Activated CD4-positive, alpha-beta T cell treated with anti-CD3 and anti-CD28 coated beads for 24 hours (primary cell): ENCODE data around the gene LCAT.
"Not testable (repeated sequence)": the region's sequence is repeated elsewhere in the genome, so short reads cannot be mapped to it uniquely, and the experiment has no call there.

Experiments used
- DNase-seq, 2 donors: peaks; one replicate each; pipeline ENCODE4 v3.0.0-alpha.2; 2020; ENCODE audit warnings: low read depth in 2 of 2

LCAT gene

DNA sequence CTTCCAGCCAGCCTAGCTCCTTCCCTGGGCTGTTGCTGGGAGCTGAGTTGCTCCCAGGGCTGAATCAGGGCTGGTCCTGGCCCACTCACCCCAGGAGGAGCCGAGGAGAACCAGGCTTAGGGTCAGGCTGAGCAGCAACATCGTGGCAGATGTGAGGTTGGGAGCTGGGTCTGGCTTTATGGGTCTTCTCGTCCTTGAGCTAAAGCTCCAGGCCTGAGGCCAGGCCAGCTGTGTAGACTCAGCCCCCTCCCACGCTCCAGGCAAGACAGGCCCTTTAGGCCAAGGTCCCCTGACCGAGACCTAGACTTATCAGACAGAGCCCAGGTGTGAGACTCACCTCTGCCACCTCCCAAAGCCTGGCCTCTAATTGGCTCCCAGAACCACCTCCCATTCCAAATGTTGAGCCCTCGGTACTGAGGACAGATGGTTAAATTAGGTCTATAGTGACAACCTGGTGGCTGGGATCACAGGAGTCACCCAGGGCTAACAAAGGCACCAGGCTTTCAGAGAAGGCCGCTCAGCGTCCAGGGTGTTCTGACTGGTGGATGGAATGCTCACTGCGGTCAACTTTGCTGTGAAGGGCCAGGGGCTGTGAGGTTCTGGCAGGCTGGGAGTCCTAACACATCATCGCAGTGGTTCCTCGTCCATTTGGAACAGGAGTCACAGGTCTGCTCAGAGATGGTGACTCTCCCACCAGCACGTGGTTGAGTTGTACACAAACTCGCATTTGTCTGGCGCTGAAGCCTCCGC is 12.0 kb downstream of the LCAT start, which contains the start of gene CTRL:
TSS of gene CTRL (minus strand) at position 151 of the 750 bp plus-strand sequence. CDS start at position 141, 10 bp downstream.
- no peak for DNase-seq

DNA sequence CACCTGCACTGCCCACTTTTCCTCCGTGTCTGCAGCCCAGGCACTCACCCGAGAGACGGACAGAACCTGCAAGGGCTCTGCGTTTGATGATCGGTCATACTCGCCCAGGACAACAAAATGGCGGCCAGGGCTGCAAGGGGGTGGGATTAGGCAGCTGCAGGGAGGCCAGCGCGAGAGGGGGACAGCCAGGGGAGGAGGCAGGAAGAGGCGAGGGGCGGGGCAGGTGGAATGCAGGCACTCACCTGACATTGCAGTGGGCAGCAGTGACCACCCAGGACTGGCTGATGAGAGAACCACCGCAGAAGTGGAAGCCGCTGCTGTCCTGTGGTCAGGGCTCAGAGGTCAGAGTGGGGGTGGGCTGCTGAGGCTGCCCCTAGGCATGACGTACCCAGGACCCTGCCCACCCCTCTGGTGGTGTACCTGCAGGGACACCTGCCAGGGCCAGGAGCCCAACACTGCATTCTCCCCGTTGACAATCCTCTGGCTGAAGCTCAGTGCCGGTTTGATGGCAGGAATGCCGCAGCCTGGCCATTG is 13.2 kb downstream of the LCAT start:
- DNase-seq, result no peak

DNA sequence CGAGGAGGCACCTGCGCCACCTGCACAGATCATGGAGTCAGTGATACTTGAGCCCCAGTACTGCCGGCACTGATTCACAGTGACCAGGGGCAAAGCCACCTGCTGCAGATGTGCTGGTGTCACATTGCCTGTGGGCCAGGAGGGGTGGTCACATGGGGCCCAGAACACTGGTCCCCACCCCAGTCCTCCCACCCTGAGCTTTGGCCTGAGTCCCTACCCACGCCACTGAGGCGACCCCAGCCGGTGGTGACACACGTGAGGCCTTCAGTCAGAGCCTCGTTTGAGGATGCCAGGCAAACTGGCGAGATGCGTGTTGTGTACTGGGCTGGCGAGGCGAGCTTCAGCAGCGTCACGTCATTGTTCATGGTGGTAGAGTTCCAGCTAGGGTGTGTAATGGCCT is 13.7 kb downstream of the LCAT start:
- no peak for DNase-seq

DNA sequence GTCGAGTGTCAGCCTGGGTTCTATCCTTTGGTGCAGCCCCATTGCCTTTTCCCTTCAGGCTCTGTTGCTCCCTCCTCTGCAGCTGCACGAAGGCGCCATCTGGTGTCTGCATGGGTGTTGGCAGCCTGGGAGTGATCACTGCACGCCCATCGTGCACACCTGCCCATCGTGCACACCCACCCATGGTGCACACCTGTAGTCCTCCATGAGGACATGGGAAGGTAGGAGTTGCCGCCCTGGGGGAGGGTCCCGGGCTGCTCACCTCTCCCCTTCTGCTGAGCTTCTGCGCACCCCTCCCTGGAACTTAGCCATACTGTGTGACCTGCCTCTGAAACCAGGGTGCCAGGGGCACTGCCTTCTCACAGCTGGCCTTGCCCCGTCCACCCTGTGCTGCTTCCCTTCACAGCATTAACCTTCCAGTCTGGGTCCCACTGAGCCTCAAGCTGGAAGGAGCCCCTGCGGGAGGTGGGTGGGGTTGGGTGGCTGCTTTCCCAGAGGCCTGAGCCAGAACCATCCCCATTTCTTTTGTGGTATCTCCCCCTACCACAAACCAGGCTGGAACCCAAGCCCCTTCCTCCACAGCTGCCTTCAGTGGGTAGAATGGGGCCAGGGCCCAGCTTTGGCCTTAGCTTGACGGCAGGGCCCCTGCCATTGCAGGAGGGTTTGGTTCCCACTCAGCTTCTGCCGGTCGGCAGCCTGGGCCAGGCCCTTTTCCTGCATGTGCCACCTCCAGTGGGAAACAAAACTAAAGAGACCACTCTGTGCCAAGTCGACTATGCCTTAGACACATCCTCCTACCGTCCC is 15.2 kb downstream of the LCAT start:
- peak; percentile 64 to 69 for DNase-seq

DNA sequence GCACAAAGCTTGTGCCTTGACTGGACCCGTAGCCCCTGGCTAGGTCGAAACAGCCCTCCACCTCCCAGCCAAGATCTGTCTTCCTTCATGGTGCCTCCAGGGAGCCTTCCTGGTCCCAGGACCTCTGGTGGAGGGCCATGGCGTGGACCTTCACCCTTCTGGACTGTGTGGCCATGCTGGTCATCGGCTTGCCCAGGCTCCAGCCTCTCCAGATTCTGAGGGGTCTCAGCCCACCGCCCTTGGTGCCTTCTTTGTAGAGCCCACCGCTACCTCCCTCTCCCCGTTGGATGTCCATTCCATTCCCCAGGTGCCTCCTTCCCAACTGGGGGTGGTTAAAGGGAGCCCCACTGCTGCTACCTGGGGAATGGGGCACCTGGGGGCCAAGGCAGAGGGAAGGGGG is 15.8 kb downstream of the LCAT start:
- DNase-seq, result no peak

DNA sequence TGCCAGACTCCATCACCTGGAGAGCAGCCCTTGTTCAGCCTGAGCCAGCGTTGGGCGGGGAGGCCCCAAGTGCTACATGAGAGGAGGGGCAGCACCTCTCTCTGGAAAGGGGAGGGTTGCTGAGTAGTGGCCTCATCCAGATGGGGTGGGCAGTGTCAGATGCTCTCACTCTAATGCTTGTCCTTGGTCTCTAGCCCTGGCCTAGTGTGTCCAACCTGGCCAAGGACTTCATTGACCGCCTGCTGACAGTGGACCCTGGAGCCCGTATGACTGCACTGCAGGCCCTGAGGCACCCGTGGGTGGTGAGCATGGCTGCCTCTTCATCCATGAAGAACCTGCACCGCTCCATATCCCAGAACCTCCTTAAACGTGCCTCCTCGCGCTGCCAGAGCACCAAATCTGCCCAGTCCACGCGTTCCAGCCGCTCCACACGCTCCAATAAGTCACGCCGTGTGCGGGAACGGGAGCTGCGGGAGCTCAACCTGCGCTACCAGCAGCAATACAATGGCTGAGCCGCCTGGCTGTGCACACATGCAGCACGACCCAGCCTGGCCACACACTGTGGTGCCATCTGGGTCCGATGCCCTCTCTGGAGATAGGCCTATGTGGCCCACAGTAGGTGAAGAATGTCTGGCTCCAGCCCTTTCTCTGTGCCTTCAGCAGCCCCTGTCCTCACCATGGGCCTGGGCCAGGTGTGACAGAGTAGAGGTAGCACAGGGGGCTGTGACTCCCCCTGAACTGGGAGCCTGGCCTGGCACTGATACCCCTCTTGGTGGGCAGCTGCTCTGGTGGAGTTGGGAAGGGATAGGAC is 16.6 kb downstream of the LCAT start:
- DNase-seq, result no peak

DNA sequence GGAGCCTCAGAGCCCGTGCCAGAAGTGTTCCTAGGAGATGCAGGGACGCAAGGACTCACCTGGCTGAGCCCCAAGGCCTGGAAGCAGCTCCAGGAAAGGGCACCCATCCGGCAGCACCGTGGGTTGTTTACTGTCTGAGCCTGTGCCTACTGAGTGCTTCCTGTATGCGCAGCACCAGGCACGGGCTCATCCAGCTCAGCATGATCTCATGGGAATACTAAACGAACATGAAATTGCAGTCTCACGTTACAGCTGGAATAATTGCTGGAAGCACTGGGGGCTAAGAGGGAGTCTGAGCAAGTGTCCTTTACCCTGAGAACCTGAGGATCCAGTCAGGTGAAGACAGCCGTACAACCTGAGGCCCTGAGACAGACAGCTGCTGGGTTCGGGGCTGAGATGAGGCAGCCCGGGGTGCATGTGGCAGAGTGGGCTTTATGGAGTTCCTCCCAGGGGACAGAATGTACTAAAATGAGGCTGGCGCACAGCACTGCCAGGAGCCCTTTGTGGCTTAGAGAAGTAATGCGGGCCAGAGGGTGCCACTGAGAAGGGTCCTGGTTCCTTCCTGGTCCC is 17.7 kb downstream of the LCAT start:
- DNase-seq, result no peak

DNA sequence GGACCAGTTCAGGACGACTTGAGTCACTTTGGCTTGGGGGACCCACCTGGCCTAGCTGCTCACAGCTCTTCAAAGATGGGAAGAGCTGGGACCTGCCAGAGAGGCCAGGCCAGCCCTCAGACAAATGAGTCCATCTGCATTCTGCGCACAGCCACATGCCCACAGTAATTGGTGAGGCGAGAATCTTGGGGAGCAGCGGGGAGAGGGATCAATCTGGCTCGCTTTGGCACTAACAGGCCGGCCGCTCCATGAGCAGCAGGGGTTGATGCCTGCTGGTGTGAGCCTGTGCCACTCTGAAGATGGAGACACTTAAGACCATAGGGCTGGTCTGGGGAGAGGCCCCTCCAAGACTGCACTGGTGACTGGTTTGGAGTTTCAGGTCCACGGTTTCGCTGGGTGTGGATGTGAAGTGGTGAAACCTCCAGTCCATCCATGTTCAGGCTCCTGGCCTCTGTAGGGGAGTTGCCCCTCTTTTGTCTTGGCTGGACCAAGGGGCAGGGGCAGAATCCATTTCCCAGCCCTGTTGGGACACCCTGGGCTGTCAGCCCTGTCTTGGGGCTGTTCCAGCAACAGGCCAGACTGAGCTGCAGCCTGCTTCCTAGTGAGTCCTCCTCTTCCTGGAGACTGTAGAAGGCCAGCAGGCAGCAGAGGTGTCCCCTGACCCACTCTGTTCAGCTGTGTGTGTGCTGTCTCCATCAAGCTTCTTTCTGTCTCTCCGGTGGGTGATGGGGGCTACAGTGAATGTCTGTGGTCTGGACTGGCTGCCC is 19.6 kb downstream of the LCAT start:
- DNase-seq, result no peak

DNA sequence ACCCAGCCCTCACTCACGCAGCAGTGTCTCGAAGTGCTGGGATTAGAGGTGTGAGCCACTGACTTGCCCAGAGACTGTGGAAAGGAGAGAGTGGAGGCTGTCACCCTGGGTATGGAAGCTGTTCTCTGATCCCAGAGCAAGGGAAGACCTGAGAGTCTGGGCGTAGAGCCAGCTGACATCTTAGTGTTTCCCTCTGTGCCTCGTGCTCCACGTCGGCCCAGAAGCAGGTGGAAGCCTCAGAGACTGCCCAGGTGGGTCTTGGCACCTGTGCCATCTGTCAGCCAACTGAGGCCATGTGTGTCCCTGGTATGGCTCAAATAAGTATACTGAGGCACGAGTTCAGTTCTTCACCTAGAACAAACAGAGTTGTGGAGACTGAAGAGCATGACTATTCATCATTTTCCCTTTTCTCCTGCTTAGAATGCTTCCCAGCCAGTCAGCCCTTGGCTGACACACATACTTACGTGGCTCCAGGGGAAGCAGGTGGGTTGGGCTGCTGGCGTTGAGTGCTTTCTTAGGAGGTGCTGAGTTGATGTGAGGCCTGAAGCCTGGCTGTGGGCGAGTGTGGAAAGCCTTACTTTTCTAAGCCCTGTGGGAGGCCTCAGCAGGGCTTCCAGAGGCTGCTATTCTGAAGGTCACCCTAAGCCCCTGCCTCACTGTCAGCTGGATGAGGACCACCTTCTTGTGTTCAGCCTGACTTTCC is 20.4 kb downstream of the LCAT start:
- no peak for DNase-seq

DNA sequence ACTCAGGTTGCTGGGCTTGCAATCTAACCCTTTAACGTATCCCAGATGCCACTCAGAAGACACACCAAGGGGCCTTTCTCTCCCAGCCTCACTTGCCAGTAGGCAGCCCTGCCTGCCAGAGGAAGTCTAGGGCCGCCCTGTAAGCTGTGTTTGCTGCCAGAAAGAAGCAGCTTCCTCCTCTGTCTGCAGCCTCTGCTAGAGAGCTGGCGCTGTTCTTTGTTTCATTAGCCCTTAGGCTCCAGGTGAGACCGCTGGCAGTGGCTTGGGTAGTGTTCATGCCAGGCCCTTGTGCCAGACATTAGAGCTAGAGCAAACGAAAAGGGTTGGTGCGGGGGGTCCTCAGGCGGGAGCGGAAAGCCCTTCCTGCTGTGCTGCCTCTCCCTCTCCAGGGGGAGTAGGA is 21.2 kb downstream of the LCAT start:
- no peak for DNase-seq

DNA sequence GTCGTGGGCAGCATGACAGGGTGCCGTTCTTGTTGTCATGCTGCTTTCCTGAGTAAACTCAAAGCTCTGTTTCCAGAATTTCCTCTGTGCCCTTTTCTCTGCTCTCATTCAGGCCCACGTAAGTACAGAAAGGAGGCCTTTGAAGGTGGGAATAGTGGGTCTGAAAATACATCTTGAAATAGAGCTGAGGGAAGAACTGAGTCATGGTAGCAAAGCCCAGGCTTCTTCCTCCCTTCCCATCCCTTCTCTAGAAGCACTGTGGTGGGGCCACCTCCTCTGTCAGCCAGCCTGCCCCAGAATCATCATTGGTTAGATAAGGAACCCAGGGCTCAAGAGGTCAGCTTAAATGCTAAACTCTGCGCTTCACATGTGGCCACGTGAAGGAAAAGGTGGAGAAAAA is 21.7 kb downstream of the LCAT start:
- DNase-seq, result no peak

DNA sequence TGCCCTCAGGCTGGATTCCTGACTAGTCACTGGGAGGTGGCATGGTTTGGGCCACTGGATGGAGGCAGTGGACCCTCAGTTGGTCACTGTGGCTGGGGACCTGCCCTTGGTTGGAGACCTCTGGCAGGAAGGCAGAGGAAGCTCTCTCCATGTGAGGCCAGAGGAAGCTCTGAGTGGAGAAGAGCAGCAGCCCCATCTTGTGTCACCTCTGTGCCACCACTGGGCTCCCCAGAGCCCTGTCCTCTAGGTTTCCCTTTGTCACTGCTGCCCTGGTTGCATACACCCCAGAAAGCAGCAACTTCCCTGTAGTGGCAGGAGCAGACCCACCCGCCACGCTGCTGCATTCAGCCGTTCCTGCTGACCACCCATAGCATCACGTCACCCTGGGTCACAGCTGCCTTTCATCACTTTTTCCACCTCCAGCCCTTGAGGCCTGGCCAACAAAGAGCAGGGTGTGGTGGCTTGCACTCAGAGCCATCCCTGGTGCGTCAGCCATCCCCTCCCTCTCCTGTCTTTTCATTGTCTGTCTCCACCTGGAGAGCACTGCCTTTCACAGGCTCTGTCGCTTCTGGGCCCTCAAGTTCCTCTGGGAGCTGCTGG is 24.2 kb downstream of the LCAT start:
- DNase-seq, result no peak

DNA sequence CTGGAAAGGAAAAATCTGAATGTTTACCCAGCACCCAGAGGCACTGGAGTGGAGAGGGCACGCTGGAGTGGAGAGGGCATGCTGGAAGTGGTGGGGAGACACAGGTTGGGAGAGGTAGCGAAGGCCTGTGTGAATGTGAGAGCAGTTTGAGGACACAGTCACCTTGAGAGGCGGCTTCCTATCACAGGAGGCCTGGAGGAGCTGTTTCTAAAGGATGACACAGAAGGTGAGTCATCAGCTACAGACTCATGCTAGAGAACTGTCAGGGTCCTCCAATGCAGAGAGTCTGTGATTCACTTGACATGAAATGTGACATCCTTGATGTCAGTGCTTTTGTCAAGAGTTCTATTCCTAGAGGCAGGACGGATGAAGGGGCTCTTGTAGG is 26.1 kb downstream of the LCAT start:
- peak in 1 of 2 donors; percentile 38 for DNase-seq

DNA sequence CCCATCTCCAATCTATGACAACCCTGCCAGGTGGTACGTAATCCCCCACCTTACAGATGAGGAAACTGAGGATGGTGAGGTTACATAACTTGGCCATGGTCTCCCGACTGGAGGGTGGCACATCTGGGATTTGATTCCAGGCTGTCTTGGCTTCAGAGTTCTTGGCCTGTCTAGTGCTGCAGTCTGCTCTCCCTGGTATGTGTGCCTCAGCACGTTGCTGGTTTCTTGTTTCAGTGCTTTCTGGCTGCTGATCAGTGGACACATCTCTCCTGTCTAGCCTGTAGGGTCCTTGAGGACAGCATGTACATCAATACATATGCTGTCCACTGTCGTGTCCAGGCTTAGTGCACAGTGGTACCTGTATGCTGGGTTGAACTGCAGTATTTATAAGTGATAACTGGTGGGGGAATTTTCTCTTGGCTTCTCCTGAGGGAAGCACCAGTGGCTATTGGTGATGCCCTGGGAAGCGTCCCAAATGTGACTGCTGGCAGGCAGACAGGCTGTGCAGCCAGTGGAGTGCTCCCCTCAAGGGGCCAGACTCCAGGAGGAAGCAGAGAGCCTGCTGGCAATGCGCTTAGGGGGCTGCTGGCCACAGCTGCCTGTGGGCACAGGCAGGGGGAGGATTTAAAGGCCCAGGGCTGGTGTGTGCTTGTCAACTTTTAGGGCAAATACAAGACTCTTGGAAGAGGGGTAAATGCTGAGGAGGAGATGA is 26.6 kb downstream of the LCAT start:
- no peak for DNase-seq

DNA sequence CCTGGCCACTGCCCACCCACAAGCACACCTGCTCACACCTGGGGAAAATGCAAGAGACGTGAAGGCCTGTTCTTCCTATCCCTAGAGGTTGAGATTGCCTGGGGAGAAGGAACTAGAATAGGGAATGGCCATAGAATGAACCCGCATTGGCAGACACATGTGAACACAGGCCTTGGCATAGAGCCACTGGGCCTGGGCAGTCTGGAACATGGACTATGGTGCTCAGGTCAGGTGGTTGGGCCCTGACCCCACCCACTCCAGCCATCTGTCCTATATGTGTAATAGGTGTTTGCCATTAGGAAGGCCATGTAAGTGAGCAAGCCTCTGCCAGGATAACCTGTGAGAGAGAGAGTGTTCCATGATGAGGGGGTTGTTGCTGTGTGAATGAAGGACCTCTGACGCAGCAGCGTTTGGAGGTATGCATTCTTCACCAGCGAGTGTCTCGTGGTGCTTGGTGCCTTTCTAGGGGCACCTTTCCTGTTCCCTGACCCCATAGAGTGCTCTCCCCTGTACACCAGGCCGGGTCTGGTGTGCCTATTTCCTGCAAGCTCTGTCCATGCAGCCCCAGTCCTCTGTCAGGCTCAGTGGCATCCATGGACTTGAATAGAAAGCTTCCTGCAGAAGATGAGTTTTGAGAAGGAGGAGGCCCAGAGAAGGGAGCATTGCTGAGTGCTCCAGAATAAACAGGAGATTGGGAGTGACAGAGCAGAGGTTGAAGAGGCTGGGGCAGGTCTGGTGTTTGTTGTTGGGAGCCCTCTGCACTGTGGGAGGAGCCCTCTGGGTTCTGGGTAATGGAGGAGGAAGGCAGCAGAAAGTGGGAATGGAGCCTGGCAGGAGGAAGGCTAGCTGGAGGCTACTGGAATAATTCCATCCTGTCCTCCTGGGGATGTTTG is 27.8 kb downstream of the LCAT start:
- DNase-seq, result no peak

DNA sequence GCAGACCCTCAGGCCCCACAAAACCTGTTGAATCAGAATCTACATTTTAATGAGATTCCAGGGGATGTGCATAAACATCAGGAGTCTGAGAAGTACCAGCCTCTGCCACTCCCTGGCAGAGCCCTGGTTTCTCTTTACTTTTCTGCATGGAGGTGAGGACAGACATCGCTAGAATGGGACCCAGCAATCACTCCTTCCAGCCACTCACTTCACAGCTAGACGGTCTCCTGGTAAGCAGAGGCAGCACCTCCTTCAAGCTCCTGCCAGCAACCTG is 28.5 kb downstream of the LCAT start:
- not testable (repeated sequence) for DNase-seq

DNA sequence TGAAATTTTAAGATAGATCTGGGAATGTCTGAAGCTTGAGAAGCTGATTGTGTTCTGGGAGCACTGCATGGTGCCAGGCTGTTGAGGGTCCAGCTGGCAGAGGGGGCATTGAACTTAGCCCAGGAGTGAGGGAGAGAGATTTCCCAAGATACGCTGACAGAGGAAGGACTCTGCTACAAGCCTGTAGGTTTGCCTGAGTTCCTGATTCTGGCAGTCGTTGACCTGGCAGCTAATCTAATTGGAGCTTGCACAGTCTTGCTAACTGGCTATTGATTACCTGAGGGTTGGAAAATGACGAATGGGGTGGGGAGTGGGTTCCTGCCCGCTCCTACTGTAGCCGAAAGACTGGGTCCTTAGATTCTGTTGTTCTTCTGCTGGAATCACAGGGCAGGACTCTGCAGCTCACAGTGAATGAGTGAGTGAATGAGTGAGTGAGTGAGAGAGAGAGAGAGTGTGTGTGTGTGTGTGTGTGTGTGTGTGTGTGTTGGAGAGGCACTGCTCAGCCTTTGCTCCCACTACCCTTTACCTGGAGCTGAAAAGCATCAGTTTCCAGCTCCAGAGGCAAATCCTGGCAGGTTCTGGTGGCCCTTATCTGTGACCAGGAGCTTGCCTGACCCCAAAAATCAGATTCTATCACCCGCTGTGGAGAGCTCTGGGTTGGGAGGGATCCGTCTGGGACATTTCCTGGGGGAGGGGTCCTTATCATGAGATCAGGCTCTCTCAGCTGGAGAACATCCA is 29.0 kb downstream of the LCAT start:
- no peak for DNase-seq

DNA sequence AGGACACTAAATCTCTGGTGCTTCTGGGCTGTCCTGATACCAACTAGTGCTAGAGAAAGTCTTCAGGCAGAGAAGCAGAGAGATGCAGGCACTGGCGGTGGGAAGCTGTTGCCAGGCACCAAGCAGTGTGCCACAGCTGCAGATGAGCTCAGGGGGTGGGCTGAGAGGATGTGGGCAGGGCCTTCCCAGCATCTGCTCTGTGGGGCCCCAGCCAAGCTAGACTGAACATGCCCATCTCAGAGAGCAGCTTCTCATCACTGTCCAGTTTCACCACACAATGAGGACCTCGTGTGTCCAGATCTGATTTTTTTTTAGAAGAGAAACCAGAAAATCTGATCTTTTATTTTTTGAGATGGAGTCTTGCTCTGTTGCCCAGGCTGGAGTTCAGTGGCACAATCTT is 33.8 kb downstream of the LCAT start:
- no peak for DNase-seq
